Left cardiac atrium (tissue), 4 donors: ENCODE measurements around the gene CCDC181. TPM values are rescaled to one million over a fixed set of nuclear protein-coding genes. Genes with fewer than 3 reads are reported as not detected.
"Not testable (repeated sequence)": the region's sequence is repeated elsewhere in the genome, so short reads cannot be mapped to it uniquely, and the experiment has no call there.

Experiments
- ATAC-seq, 2 donors: fragments of 200-7000 bp; cut with Tn5 transposase; one replicate each; pipeline ENCODE4 v1.9.1; 2020; ENCODE audit warnings: mild to moderate bottlenecking in 2 of 2, moderate library complexity in 2 of 2
- DNase-seq: peaks from one replicate; pipeline ENCODE4 v3.0.0-alpha.2; 2020
- intact Hi-C, 2 donors: fragments of 100-400 bp; cut with DNase I; formaldehyde crosslinking; loops; one replicate each; pipeline versions ENCODE4 v1.14.1 to v1.15.1; 2022 to 2023
- total RNA-seq, 2 donors: library from RNA; stranded (reverse); fragmentation: NEBNext Ultra II Directional; extraction: Animal tissue kit (Norgen Biotek cat#: 25700); gene quantifications; one replicate each; pipeline ENCODE4 v1.2.1, GENCODE V29; 2021
- donor health status: DM: no; HTN: yes; CAD: no.
- donor health status: DM: no; HTN: yes; CAD: no; lungs with severe emphysema.
- donor health status: DM: yes; HTN: yes; CAD: no.
- donor health status: Dilated cardiomyopathy.

CCDC181 gene
- total RNA-seq, 2 donors from 2014 or later = 1.1 to 1.6 TPM

GRCh38 chr1:169414952-169415351 lies 12.3 kb downstream of the CCDC181 start:
- no peak for ATAC-seq
- no peak for DNase-seq

GRCh38 chr1:169408340-169408739 lies 18.9 kb downstream of the CCDC181 start:
- DNase-seq, ATAC-seq: not testable (repeated sequence)

More at GRCh38 chr1:169414952-169415351, 12.3 kb downstream of the CCDC181 start:
- intact Hi-C loops = no loop called here

DNA sequence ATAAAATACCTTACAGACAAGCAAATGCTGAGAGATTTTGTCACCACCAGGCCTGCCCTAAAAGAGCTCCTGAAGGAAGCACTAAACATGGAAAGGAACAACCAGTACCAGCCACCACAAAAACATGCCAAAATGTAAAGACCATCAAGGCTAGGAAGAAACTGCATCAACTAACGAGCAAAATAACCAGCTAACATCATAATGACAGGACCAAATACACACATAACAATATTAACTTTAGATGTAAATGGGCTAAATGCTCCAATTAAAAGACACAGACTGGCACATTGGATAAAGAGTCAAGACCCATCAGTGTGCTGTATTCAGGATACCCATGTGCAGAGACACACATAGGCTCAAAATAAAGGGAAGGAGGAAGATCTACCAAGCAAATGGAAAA lies 24.7 kb downstream of the CCDC181 start:
- ATAC-seq, intact Hi-C loops, DNase-seq: not testable (repeated sequence)

More at GRCh38 chr1:169408340-169408739, 18.9 kb downstream of the CCDC181 start:
- intact Hi-C loops = not testable (repeated sequence)

GRCh38 chr1:169395955-169396354 lies 31.3 kb downstream of the CCDC181 start:
- ATAC-seq (no peak), DNase-seq (no peak)
- intact Hi-C loops = no loop called here

DNA sequence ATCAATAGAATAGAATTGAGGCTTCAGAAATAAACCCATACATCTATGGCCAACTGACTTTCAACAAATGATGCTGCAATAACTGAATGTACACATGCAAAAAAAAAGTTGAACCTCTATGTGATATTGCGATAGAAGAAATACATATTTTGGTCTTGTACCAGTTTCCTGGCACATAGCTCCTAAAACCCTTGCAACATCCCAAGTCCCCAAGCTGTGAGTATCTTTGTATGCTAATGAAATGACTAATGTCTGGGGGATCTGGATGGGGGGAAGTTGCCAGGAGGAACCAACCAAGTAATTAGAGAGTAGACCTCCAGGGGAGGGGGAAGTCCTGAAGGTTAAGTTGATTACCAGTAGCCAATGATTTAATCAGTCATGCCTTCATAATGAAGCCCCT lies 34.9 kb downstream of the CCDC181 start:
- ATAC-seq (no peak), DNase-seq (no peak)
- intact Hi-C loops = no loop called here

- intact Hi-C loops = no loop called here
- ATAC-seq = no peak
- no peak for DNase-seq
Observed at GRCh38 chr1:169390303-169390702, 37.0 kb downstream of the CCDC181 start.

DNA sequence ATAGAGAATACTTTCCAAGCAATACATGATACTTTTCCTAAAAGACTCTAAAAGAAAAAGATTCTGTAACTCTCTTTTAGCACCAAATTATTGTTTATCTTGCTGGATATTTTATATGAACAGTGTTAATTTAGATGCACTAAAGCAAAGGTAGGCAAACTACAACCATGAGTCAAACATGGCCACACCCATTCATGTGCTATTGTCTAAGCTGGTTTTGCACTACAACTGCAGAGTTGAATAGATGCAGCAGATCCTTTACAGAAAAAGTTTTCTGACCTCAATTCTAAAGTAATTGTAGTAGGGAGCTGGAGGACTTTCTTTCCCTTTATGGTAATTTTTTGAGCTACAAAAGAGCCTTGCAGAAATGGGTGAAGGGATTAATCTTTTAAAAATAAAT lies 39.9 kb downstream of the CCDC181 start:
- ATAC-seq = no peak
- intact Hi-C loops = no loop called here
- DNase-seq = no peak

DNA sequence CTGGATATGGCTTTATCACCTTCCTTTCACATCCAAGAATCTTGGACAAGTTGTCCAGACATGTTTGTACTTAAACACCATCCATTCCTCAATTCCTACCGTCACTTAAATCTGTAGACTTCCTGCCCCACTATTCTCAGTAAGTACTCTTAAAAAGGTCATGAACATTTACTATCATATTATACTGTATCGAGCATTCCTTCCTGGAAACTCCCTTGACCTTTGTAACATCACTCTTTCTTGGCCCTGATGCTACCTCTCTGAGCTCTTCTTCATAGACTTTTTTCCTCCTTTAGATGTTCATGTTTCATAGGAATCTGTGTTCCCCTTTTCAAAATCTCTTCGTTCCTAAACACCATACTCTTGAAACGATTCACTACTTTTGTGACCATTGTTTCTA lies 43.8 kb downstream of the CCDC181 start:
- intact Hi-C loops = no loop called here
- DNase-seq (no peak), ATAC-seq (no peak)

DNA sequence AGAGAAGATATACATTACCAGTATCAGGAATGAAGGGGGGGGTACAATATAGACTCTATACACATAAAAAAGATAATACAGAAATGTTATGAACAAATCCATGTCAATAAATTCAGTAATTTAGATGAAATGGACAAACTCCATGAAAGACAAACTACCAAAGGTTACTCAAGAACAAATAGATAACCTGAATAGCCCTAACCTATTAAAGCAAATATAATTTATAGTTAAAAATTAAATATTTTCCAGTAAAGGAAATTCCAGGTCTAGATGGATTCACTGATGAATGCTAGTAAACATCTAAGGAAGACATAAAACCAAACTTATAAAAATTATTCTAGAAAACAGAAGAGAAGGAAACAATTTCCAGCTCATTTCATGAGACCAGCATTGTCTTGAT lies 46.1 kb downstream of the CCDC181 start:
- DNase-seq (no peak), ATAC-seq (no peak)
- intact Hi-C loops = no loop called here

- intact Hi-C loops = no loop called here
Observed at GRCh38 chr1:169371404-169371803, 55.9 kb downstream of the CCDC181 start.

DNA sequence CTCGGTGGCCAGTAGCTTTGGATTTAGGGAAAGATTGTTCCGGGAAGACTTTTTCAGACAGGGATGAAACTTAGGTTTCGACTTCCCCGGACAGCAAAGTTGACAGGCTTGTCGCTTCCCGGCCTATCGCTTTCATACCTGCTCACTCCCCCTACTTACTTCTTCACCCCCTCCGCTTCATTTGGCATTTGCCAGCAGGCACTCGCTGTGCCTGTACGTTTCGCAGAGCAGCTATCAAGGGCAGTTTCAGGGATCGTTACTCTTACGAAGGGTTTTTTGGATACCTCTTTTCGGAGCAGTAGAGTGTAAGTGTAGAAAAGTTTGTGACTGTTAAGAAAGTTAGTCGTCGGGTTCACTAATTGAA lies 58.9 kb downstream of the CCDC181 start:
- intact Hi-C loops = no loop called here

More at GRCh38 chr1:169371404-169371803, 55.9 kb downstream of the CCDC181 start:
- DNase-seq = no peak
- ATAC-seq = no peak

DNA sequence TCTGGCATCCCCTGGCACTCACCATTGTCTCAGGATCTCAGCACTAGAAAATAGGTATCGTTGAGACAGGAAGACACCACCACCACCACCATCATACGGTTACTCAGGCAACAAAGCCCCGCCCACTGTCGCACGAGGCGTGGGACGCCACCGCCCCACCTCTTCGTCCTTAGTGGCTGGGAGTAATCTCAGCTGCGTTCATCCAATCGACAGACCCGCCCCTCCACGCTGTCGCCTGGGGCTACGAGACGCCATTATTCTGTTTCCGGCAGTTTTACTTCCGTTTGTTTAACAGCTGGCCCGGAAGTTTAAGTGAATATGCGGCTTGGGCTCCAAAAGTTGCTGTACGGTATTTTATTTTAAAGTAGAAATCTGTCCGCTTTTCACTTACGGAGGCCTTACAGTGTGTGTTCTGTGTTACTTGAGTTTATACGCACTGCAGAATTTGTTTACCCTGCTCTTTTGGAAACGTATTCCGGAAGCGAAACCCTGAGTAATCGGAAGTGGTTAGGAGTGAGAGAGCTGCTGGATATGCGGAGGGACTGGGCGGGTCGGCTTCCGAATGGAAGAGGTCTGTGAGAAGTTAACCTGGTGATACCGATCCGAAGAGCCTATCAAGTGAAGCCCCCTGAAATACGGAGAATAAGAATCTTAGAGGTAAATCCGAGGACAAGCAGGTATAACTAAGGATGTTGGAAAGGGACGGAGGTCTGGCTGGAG lies 59.4 kb downstream of the CCDC181 start, which contains the start of the genes BLZF1 and NME7:
BLZF1 (plus strand) TSS at position 510 of the 720 bp plus-strand sequence. CDS start 1,328 bp downstream, outside the sequence.
NME7 (minus strand) TSS at position 112 of the 720 bp plus-strand sequence; CDS start at position 25, 87 bp downstream.
- intact Hi-C loops = no loop called here
- ATAC-seq (peak; percentile 100), DNase-seq (peak; percentile 98)

More for the DNA sequence above, 58.9 kb downstream of the CCDC181 start:
- peak; percentile 26 for DNase-seq
- peak in 1 of 2 donors; percentile 21 for ATAC-seq

DNA sequence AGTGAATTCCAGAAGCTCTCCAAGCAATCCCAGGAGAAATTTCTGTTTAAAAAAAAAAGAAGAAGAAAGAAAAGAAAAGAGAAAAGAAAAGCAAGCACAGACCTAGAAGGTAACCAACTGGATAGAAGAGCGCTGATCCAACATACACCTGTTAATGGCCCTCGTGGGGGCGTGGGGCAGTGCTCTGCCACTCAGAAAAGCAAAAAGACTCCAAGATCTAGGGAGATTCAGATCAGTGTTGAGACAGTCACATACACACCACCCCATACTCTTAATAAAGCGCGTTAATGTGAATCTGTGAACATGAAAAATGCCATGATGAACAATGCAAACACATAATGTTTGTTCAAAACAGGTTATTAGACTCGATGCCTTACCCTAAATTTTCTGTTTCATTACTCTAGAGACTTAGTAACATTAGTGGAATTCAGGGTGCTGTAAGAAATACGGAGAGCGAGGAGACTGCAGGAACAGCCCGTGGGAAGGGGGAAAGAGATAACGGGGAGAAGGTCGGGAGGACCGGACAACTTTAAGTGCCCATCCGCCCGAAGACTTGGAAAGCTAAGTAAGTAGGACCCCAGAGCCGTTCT lies 60.1 kb downstream of the CCDC181 start:
- ATAC-seq (peak in 1 of 2 donors; percentile 2), DNase-seq (no peak)
- intact Hi-C loops = no loop called here

GRCh38 chr1:169364948-169365347 lies 62.3 kb downstream of the CCDC181 start:
- intact Hi-C loops = no loop called here
- DNase-seq (no peak), ATAC-seq (no peak)

- no peak for DNase-seq
- intact Hi-C loops = no loop called here
- ATAC-seq = no peak
Observed at GRCh38 chr1:169363046-169363730, 64.1 kb downstream of the CCDC181 start.

GRCh38 chr1:169361281-169361680 lies 66.0 kb downstream of the CCDC181 start:
- no peak for DNase-seq
- intact Hi-C loops = no loop called here
- no peak for ATAC-seq

- ATAC-seq = no peak
- no peak for DNase-seq
- intact Hi-C loops = no loop called here
Observed at GRCh38 chr1:169360415-169360814, 66.9 kb downstream of the CCDC181 start.

GRCh38 chr1:169348383-169349036 lies 78.8 kb downstream of the CCDC181 start:
- ATAC-seq = no peak
- DNase-seq = no peak

GRCh38 chr1:169347688-169348382 lies 79.4 kb downstream of the CCDC181 start:
- intact Hi-C loops = loop anchor here (2.0 to 10.0 kb wide), 4 partner anchors 613 to 1006 kb away; no protein-coding TSS in a partner anchor
- no peak for ATAC-seq
- no peak for DNase-seq

More at GRCh38 chr1:169348383-169349036, 78.8 kb downstream of the CCDC181 start:
- intact Hi-C loops = loop anchor here (2.0 to 10.0 kb wide), 4 partner anchors 614 to 1006 kb away; no protein-coding TSS in a partner anchor
